Measurements from ENCODE around the gene LRRK1.

Gene LRRK1, protein sequence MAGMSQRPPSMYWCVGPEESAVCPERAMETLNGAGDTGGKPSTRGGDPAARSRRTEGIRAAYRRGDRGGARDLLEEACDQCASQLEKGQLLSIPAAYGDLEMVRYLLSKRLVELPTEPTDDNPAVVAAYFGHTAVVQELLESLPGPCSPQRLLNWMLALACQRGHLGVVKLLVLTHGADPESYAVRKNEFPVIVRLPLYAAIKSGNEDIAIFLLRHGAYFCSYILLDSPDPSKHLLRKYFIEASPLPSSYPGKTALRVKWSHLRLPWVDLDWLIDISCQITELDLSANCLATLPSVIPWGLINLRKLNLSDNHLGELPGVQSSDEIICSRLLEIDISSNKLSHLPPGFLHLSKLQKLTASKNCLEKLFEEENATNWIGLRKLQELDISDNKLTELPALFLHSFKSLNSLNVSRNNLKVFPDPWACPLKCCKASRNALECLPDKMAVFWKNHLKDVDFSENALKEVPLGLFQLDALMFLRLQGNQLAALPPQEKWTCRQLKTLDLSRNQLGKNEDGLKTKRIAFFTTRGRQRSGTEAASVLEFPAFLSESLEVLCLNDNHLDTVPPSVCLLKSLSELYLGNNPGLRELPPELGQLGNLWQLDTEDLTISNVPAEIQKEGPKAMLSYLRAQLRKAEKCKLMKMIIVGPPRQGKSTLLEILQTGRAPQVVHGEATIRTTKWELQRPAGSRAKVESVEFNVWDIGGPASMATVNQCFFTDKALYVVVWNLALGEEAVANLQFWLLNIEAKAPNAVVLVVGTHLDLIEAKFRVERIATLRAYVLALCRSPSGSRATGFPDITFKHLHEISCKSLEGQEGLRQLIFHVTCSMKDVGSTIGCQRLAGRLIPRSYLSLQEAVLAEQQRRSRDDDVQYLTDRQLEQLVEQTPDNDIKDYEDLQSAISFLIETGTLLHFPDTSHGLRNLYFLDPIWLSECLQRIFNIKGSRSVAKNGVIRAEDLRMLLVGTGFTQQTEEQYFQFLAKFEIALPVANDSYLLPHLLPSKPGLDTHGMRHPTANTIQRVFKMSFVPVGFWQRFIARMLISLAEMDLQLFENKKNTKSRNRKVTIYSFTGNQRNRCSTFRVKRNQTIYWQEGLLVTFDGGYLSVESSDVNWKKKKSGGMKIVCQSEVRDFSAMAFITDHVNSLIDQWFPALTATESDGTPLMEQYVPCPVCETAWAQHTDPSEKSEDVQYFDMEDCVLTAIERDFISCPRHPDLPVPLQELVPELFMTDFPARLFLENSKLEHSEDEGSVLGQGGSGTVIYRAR (N-terminal part only)

GRCh38 chr15:100918690-100919480 is at the start of gene LRRK1:
TSS of gene LRRK1 (plus strand) at chr15:100919357. CDS start at chr15:100924633, 5,276 bp downstream.
- DNase-seq (ENCODE audit: low spot score), result no peak

- DNase-seq (ENCODE audit: low spot score), result peak; percentile 55
These were observed 46.0 kb upstream of the LRRK1 start for GRCh38 chr15:100873029-100873677.

GRCh38 chr15:100875495-100875894 is 43.7 kb upstream of the LRRK1 start:
- no peak for DNase-seq (ENCODE audit: low spot score)

DNA sequence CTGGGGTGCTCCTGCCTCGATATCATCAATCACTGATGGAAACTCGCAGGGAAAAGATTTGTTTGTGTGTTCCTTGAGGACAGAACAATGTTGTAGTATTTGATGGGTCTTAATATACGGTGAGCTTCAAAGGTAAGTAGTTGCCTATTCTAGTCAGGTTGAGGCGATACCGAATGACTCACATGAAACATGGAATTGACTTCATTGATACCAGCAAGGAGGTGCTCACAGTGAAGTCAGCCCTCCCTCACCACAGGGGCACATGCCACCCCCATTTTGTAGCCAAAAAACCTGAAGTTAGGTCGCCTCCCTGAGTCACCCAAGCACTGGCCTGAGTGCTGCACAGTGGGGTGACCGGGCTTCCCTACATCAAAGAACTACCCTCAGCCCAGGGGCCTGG is 43.2 kb upstream of the LRRK1 start:
- no peak for DNase-seq (ENCODE audit: low spot score)

GRCh38 chr15:100877551-100877950 is 41.6 kb upstream of the LRRK1 start:
- DNase-seq (ENCODE audit: low spot score), result no peak

- no peak for DNase-seq (ENCODE audit: low spot score)
These were observed 41.0 kb upstream of the LRRK1 start for GRCh38 chr15:100878130-100878529.

GRCh38 chr15:100878648-100879047 is 40.5 kb upstream of the LRRK1 start:
- DNase-seq (ENCODE audit: low spot score), result no peak

- DNase-seq (ENCODE audit: low spot score), result no peak
These were observed 40.1 kb upstream of the LRRK1 start for GRCh38 chr15:100879061-100879463.

GRCh38 chr15:100879464-100880138 is 39.6 kb upstream of the LRRK1 start, which contains the start of gene ALDH1A3:
TSS of gene ALDH1A3 (plus strand) at chr15:100879831. CDS start at chr15:100879908, 77 bp downstream.
- DNase-seq (ENCODE audit: low spot score), result no peak

GRCh38 chr15:100880139-100880896 is 38.8 kb upstream of the LRRK1 start:
- no peak for DNase-seq (ENCODE audit: low spot score)

DNA sequence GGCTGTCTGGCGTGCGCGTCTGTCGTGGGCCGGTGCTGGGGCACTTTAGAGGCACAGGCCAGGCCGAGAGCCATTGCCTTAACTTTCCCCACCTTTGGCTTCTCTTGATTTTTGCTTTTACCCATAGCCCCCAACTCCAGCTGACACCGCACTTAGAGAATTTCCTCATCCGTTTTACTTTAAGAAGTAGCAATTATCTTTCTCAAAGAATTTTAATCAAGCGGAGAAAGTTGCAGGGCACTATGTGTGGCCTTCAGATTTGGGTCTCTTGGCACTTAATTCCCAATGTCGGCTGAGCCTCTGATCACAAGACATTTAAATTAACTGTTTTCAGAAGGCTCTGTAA is 38.3 kb upstream of the LRRK1 start:
- no peak for DNase-seq (ENCODE audit: low spot score)

- DNase-seq (ENCODE audit: low spot score), result no peak
These were observed 37.4 kb upstream of the LRRK1 start for GRCh38 chr15:100881573-100882336.

DNA sequence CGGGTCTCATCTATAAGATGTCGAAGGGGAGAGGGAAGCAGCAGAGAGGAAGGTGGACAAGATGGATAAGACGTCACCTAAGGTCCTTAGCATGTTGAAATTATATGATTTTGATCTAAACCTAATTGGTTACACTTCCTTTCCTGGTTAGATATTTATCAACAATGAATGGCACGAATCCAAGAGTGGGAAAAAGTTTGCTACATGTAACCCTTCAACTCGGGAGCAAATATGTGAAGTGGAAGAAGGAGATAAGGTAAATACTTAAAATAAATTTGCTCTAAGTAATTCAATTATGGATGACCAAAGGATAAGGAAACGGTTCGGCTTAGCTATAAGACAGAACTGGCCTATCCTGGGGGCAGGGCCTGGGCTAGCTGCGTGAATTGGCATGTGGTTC is 34.0 kb upstream of the LRRK1 start:
- DNase-seq (ENCODE audit: low spot score), result no peak

GRCh38 chr15:100885811-100886210 is 33.3 kb upstream of the LRRK1 start:
- no peak for DNase-seq (ENCODE audit: low spot score)

GRCh38 chr15:100887211-100887913 is 31.8 kb upstream of the LRRK1 start:
- no peak for DNase-seq (ENCODE audit: low spot score)

- no peak for DNase-seq (ENCODE audit: low spot score)
These were observed 29.6 kb upstream of the LRRK1 start for GRCh38 chr15:100889385-100890050.

DNA sequence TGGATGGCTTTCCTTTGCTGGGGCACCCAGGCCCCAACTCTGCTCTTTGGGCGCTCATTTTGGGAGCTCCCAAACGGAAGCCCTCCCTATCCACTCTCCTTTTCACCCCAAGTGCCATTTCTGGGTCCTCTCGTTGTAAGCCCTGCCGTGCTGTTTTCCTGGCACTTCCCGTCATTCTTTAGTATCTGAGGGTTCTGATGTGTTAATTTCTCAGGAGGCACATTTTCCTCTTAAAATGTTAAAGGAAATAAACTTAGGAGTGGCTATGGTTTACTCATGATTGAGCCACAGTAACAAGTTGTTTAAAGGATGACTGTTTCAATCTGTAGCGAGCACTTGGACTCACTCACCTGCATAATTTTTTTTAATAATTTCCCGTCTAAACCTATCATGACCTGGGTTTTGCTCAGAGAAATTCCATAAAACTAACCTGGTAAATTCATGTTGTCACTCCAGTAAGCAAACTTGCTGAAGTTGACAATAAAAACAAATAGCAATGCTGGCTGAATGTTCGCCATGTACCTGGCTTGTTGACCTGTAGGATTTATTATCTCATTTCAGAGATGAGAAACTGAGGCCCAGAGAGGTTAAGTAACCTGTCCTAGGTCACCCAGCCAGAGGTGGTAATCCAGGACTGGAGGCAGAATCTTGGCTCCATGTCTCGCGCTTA is 29.0 kb upstream of the LRRK1 start:
- no peak for DNase-seq (ENCODE audit: low spot score)
